Ectodermal cell (in vitro differentiated cells): Measurements from ENCODE around the gene ECSIT.

Source experiments
- H3K27ac ChIP-seq: 2 replicates; pipeline ENCODE4 v1.7.0; 2013; ENCODE audit warnings: mild to moderate bottlenecking, low read depth, low read length; ENCODE audit not compliant: insufficient read depth, poor library complexity, severe bottlenecking
- H3K27me3 ChIP-seq: 2 replicates; pipeline ENCODE4 v1.7.0; 2013; ENCODE audit warnings: mild to moderate bottlenecking, low read length; ENCODE audit not compliant: insufficient read depth, control insufficient read depth, poor library complexity, severe bottlenecking
- H3K36me3 ChIP-seq: one replicate; pipeline ENCODE4 v1.7.0; 2013; ENCODE audit warnings: low read length; ENCODE audit not compliant: control insufficient read depth, insufficient read depth
- H3K4me1 ChIP-seq: one replicate; pipeline ENCODE4 v1.7.0; 2013; ENCODE audit warnings: low read length; ENCODE audit not compliant: control insufficient read depth, insufficient read depth
- H3K4me3 ChIP-seq: 2 replicates; pipeline ENCODE4 v1.7.0; 2013; ENCODE audit warnings: low read depth, low read length, control low read depth; ENCODE audit not compliant: insufficient read depth
- H3K9me3 ChIP-seq: 2 replicates; pipeline ENCODE4 v1.7.0; 2013; ENCODE audit warnings: mild to moderate bottlenecking, low read length, moderate library complexity; ENCODE audit not compliant: control insufficient read depth
- WGBS, 2 experiments: methylation state at CpG; one replicate each; pipeline ENCODE4 v1.1.7; 2013; ENCODE audit warnings: missing lambda C conversion rate in 2 of 2; 5-methylcytosine and 5-hydroxymethylcytosine counted together

The ECSIT gene

DNA sequence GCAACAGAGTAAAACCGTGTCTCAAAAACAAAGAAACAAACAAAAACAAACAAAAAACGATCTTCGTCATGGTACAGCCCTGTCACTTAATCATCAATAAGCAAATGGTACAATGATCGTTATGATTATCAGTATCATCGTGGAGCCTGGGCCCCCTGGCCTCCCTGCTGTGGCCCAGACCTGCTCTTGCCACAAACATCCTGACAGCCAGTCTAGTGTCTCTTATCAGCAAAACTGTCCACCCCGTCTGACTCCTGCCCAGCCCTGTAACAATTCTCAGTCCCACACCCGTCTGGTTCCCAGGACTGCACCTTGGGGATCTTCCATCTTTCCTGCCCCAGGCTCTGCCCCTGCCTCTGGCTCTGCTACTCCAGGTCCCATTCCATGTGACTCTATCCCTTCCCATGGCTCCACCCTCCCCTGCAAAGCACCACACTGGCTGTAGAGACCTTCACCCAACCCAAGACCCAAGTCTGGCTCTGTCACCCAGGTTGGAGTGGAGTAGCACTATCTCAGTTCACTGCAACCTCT is 29.0 kb downstream of the ECSIT start:
- WGBS, 2 experiments: 93% methylated on average over 7 of the region's 7 CpGs
- no peaks in the 10 kb centered on the region for H3K4me1 ChIP-seq
- H3K9me3 ChIP-seq: no peaks in the 10 kb centered on the region

DNA sequence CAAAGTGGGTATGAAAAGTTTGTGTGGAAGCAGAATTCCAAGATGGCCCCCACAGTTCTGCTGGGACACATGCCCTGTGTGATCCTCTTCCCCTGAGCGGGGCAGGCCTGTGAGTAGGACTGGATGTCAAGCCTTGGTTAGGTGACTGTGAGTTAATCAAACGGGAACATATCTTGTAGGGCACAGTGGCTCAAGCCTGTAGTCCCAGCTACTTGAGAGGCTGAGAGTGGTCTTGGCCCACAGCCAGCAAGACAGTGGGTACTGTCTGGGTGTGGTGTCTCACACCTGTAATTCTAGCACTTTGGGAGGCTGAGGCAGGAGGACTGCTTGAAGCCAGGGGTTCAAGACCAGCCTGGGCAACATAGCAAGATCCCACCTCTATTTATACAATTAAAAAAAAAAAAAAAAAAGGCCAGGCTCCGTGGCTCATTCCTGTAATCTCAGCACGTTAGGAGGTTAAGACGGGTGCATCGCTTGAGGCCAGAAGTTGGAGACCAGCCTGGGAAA is 29.7 kb downstream of the ECSIT start:
- H3K36me3 ChIP-seq: peaks cover 5% of the 10 kb centered on the region
- no peak overlapping the region for H3K4me3 ChIP-seq
- no peaks in the 10 kb centered on the region for H3K4me1 ChIP-seq
- H3K9me3 ChIP-seq: no peaks in the 10 kb centered on the region
- 94 to 95% methylated on average over 6 of the region's 6 CpGs for WGBS, 2 experiments
- H3K27ac ChIP-seq: no peak overlapping the region
- no peaks in the 10 kb centered on the region for H3K27me3 ChIP-seq

More for the DNA sequence above, 29.0 kb downstream of the ECSIT start:
- Histone ChIP-seq H3K27me3 (no peaks in the 10 kb centered on the region), H3K4me3 (no peak overlapping the region), H3K27ac (no peak overlapping the region), H3K36me3 (peaks cover 5% of the 10 kb centered on the region)

DNA sequence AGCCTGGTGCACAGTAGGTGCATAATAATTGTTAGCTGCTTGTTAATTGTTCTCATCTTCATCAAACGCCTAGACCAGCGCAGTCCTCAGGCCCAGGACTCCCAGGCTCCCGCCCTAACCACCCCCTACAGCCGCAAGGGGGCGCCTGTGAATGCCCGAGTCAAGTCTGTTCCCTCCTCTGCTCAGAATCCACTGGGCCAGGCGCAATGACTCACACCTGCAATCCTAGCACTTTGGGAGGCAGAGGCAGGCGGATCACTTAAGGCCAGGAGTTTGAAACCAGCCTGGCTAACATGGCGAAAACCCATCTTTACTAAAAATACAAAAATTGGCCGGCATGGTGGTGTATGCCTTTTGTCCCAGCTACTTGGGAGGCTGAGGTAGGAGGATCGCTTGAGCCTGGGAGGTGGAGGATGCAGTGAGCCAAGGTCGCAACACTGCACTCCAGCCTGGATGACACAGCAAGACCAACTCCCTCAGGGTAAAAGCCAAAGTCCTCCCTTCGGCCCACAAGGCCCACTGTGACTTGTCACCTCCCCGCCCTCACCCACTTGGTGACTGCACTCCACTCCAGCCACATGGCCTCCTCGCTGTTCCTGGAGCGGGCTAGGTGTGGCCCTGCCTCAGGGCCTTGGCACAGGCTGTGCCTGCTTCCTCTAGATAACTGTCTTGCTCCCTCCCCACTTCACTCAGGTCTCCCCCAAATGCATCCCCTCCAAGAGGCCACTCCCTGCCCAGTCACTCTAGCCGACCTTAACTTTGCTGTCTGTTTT is 32.4 kb downstream of the ECSIT start:
- no peak overlapping the region for H3K27ac ChIP-seq
- H3K36me3 ChIP-seq: peaks cover 5% of the 10 kb centered on the region
- no peaks in the 10 kb centered on the region for H3K4me1 ChIP-seq
- no peaks in the 10 kb centered on the region for H3K9me3 ChIP-seq
- no peaks in the 10 kb centered on the region for H3K27me3 ChIP-seq
- WGBS, 2 experiments: 68 to 69% methylated on average over 17 of the region's 17 CpGs
- no peak overlapping the region for H3K4me3 ChIP-seq

DNA sequence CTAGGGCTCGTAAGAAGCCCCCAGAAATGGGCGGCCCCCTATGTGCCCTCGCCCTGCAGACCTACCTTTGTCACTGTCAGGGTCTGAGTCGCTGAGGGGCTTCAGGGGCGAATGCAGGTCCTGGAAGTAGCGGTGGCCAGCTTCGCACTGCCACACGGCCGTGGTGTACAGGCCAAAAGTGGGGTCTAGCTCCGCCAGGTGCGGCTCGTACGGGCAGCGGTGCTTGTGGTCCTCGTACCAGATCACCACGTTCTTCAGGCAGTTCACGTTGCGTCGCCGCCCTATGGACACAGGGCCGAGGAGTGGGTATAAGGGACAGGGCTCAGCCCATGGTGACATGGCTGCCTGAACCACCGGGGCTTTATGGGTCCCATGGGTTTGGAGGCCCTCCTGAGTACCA is 33.0 kb downstream of the ECSIT start:
- H3K4me3 ChIP-seq: no peak overlapping the region
- H3K27ac ChIP-seq: no peak overlapping the region
- no peaks in the 10 kb centered on the region for H3K9me3 ChIP-seq
- 95 to 96% methylated on average over 22 of the region's 22 CpGs for WGBS, 2 experiments
- H3K36me3 ChIP-seq: peaks cover 5% of the 10 kb centered on the region
- no peaks in the 10 kb centered on the region for H3K27me3 ChIP-seq
- no peaks in the 10 kb centered on the region for H3K4me1 ChIP-seq

DNA sequence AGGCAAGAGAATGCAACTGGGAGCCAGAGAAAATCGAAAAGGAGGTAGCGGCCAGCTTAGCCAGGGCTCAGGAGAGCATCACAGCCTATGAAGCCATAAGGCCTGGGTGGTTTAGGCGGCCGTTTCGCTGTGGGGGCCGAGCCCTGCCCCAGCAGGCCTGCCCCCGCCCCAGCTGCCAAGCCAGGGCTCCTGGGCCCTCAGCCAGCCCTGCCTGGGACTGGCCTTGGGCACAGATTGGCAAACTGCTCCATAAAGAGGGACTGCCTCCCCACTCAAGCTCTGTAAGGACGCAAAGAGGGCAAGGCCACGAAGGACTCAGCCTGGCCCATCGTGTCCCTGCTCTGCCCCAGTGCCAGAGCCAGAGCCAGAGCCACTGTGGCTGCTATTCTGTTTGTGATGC is 33.5 kb downstream of the ECSIT start:
- Histone ChIP-seq H3K27me3 (no peaks in the 10 kb centered on the region), H3K4me1 (no peaks in the 10 kb centered on the region), H3K36me3 (peaks cover 5% of the 10 kb centered on the region), H3K27ac (no peak overlapping the region), H3K4me3 (no peak overlapping the region), H3K9me3 (no peaks in the 10 kb centered on the region)
- WGBS, 2 experiments: 96% methylated on average over 10 of the region's 10 CpGs

DNA sequence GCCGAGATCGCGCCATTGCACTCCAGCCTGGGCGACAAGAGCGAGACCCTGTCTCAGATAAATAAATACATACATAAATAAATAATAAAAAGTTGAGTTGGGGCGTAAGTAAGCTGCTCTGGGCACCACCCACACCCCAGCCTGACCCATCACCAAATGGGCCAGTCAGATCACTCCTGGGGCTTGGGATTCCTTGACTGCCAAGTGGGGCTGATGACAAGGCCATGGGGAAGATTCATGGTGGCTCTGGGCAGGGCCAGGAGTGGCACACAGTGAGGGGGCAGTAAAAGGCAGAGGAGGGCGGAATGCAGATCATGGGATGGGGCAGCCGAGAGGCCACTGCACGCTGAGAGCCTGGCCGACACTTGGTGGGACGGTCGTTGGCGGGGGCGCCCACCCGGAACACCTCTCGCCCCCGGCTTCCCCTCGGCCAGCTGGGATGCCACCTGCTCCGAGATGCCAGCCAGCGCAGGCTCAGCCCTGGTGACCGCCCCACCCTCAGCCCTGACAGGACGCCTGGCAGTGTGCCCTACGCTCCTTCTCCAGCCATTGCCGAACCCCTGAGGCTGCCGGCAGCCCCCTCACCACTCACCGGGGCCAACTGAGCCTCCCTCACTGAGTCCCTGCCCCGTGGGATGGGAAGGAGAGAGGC is 34.2 kb downstream of the ECSIT start:
- Histone ChIP-seq H3K36me3 (peaks cover 5% of the 10 kb centered on the region), H3K27ac (no peak overlapping the region), H3K4me3 (no peak overlapping the region), H3K27me3 (no peaks in the 10 kb centered on the region), H3K9me3 (no peaks in the 10 kb centered on the region), H3K4me1 (no peaks in the 10 kb centered on the region)
- WGBS, 2 experiments: 95 to 96% methylated on average over 25 to 26 of the region's 27 CpGs

DNA sequence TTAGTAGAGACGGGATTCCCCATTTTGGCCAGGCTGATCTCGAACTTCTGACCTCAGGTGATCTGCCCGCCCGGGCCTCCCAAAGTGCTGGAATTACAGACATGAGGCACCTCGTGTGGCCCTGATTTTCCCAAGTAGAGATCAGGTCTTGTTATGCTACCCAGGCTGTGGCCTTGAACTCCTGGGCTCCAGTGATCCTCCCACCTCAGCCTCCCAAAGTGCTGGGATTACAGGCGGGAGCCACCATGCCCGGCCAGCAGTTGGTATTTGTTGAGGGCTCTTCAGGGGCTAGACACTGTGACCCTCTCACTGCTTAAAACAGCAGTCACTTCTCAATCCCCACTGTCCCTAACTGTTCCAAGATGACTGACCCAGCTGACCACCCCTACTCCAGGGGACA is 39.6 kb downstream of the ECSIT start:
- Histone ChIP-seq H3K27ac (no peak overlapping the region), H3K36me3 (no peaks in the 10 kb centered on the region), H3K27me3 (no peaks in the 10 kb centered on the region), H3K4me3 (no peak overlapping the region), H3K9me3 (no peaks in the 10 kb centered on the region), H3K4me1 (no peaks in the 10 kb centered on the region)
- 93 to 95% methylated on average over 7 of the region's 7 CpGs for WGBS, 2 experiments

DNA sequence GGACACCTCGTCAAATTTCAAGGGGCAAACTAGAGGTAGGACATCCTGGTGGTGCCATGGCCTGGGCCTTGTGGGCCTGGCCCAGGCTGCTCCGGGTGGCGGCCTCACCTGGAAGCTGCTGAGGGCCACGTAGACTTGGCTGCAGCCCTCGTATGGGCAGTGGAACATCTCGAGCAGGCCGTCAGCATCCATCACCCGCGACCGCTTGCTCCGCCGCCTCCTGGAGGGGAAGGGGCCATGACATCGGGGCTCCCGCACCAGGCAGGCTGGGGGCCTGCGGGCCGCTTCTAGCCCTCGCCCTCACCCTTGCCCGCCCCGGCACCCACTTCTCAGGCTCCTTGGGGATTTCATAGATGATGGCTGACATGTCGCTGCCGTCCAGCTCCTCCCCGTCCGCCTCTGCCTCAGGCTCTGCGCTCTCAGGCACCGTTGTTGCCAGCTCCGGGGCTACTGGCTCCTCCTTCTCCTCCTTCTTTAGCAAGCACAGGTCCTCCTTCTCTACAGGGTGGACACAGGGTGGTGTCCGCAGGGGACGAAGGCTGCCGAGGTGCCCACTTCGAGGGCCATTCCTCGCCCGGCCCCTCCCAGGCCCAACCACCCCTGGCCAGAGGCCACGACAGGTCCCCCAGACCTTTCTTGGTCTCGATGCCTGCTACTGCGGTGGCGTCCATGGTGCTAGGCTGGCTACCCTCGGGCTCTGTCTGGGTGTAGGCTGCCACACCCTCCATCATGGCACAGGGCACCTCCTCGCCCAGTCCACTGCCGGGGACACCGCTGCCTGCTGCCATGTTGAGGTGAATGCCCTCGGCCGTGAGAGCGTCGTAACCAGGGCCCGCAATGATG is 42.1 kb downstream of the ECSIT start:
- H3K4me1 ChIP-seq: peaks cover 4% of the 10 kb centered on the region
- WGBS, 2 experiments: 93 to 94% methylated on average over 45 of the region's 45 CpGs
- no peak overlapping the region for H3K4me3 ChIP-seq
- H3K27me3 ChIP-seq: peaks cover 13% of the 10 kb centered on the region
- H3K9me3 ChIP-seq: no peaks in the 10 kb centered on the region
- no peak overlapping the region for H3K27ac ChIP-seq
- H3K36me3 ChIP-seq: no peaks in the 10 kb centered on the region

DNA sequence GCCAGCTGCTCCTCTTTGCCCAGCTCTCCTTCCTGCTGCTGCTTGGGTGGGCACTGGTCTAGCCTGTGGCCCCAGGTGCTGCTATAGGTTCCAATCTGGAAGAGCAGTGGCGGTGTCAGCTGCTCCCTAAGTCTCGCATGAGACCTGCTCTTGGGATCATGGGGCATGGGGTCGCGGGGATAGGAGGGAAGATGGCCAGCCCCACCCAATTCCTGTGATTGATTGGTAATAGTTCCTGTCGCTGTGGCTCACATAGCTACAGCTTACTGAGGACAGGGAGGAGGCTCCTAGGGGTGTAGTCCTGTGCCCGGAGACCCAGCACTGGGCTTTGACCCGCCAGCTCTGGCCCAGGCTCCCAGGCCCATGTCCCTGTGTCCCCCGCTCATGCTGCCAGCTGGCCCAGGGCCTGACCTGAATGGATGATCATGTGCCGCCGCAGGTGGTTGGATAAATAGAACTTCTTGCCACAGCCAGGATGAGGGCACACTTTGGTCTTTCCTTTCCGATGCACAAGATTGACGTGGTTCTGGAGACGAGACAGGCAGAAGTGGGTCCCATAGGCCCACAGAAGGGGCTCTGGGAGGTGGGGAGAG is 43.6 kb downstream of the ECSIT start:
- no peak overlapping the region for H3K4me3 ChIP-seq
- peaks cover 28% of the 10 kb centered on the region for H3K27me3 ChIP-seq
- no peaks in the 10 kb centered on the region for H3K36me3 ChIP-seq
- no peaks in the 10 kb centered on the region for H3K9me3 ChIP-seq
- H3K27ac ChIP-seq: no peak overlapping the region
- H3K4me1 ChIP-seq: peaks cover 4% of the 10 kb centered on the region
- 93 to 94% methylated on average over 13 of the region's 13 CpGs for WGBS, 2 experiments
